ENCODE data around the gene AARS2. TPM values are rescaled to one million over a fixed set of nuclear protein-coding genes. Genes with fewer than 3 reads are reported as not detected.
A peak's percentile ranks its signal among the peaks of the same experiment; 100 is the strongest.

The AARS2 gene
- total RNA-seq (8.8 and 12.6 TPM in 2 replicates), polyA plus RNA-seq (11.9 and 17.6 TPM in 2 replicates)

DNA sequence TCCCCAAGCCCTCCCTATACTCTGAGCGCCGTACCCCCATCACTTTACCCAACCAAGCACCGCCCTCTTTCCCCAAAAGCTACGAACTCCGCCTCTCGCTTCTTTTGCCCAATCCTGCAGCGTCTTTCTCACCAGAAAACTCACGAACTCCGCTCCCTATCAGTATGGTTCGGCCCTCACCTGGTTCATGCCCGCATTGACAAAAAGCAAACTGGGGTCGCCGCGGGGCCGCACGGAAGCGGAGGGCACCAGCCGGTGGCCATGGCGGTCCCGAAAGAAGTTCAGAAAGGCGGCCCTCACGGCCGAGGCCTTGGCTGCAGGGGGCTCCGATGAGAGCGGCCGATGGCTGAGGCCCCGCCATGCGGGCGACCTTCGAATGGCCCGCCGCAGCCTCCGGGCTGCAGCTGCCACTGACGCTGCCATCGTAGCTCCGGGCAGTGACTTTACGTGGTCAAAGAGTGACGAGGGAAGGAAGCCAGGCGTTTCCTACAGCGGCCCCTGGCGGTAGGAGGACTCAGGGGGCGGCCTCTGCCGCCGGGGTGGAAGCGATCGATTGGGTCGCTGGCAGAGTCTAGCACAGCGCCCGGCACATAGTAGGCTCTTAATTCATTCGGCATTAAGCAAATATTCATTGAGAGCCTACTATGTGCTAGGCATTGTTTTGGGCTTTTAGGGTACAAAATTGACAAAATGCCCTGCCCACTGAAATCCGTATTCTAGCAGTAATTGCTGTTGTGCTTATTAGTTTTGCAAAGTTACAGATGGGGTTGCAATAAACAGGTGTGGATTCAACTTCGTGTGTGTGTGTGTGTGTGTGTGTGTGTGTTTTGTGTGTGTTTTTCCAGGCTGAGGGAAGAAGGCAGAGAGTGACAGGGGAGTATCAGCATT is at the start of gene AARS2:
Gene AARS2 (minus strand): TSS at position 447 of the 888 bp plus-strand sequence. CDS start 24 bp downstream, at position 423.
- H3K79me2 ChIP-seq, result peaks cover 13% of the 10 kb centered on the region
- 3% methylated on average over 52 of the region's 52 CpGs for WGBS (ENCODE audit: low lambda C conversion rate, missing lambda C conversion rate)
- no peaks in the 10 kb centered on the region for H3K36me3 ChIP-seq (replicated peaks; ENCODE audit: insufficient read depth, low read depth)
- TF ChIP-seq, protein P1, sequence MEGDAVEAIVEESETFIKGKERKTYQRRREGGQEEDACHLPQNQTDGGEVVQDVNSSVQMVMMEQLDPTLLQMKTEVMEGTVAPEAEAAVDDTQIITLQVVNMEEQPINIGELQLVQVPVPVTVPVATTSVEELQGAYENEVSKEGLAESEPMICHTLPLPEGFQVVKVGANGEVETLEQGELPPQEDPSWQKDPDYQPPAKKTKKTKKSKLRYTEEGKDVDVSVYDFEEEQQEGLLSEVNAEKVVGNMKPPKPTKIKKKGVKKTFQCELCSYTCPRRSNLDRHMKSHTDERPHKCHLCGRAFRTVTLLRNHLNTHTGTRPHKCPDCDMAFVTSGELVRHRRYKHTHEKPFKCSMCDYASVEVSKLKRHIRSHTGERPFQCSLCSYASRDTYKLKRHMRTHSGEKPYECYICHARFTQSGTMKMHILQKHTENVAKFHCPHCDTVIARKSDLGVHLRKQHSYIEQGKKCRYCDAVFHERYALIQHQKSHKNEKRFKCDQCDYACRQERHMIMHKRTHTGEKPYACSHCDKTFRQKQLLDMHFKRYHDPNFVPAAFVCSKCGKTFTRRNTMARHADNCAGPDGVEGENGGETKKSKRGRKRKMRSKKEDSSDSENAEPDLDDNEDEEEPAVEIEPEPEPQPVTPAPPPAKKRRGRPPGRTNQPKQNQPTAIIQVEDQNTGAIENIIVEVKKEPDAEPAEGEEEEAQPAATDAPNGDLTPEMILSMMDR (IDR thresholded peaks at IDR 0.05; ENCODE audit: poor library complexity), result peak; percentile 98
- TF ChIP-seq EZH2 (IDR thresholded peaks at IDR 0.05; ENCODE audit: borderline replicate concordance), result no peak
- peak within 1 kb of the TSS; percentile 88 for H3K4me2 ChIP-seq
- peak within 1 kb of the TSS; percentile 75 for H3K27ac ChIP-seq
- H4K20me1 ChIP-seq (ENCODE audit: insufficient read depth, poor library complexity, severe bottlenecking), result no peaks in the 10 kb centered on the region
- H3K4me1 ChIP-seq (ENCODE audit: insufficient read depth), result peaks cover 7% of the 10 kb centered on the region
- peaks cover 3% of the 10 kb centered on the region for H3K27me3 ChIP-seq
- H3K9me3 ChIP-seq (ENCODE audit: low read depth), result no peaks in the 10 kb centered on the region
- H3K9me2 ChIP-seq (replicated peaks; ENCODE audit: insufficient read depth), result no peaks in the 10 kb centered on the region
- peak; percentile 92 for DNase-seq (ENCODE audit: low spot score)
- H2AFZ ChIP-seq, result peak within 1 kb of the TSS; percentile 100
- H3K4me3 ChIP-seq, result peak within 1 kb of the TSS; percentile 92

DNA sequence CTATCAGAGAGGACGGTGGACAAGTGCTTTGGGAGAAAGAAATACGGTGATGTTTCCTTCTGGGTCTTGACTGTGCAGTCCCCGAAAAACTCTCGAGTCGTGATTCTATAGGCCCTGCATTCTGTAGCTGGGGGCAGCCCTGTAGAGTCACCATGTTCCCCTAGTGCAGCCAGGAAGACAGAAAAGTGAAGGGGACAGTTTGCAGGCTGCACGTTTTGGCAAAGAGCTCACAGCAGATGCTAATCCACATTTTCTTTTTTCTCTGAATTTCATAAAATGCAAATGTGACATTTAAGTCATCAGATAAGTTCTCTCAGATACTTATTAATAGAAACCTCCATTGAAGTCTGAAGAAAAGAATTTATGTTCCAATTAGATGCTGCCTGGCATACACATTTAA is 48.8 kb upstream of the AARS2 start:
- DNase-seq (ENCODE audit: low spot score), result no peak
- H3K4me2 ChIP-seq, result no peak overlapping the region
- H3K4me3 ChIP-seq, result no peak overlapping the region
- H3K9me3 ChIP-seq (ENCODE audit: low read depth), result no peaks in the 10 kb centered on the region
- no peak overlapping the region for H3K27ac ChIP-seq
- no peak overlapping the region for H2AFZ ChIP-seq
- no peaks in the 10 kb centered on the region for H3K9me2 ChIP-seq (replicated peaks; ENCODE audit: insufficient read depth)
- 87% methylated on average over 6 of the region's 6 CpGs for WGBS (ENCODE audit: low lambda C conversion rate, missing lambda C conversion rate)
- no peaks in the 10 kb centered on the region for H3K27me3 ChIP-seq
- no peaks in the 10 kb centered on the region for H3K4me1 ChIP-seq (ENCODE audit: insufficient read depth)
- no peaks in the 10 kb centered on the region for H4K20me1 ChIP-seq (ENCODE audit: insufficient read depth, poor library complexity, severe bottlenecking)
- H3K79me2 ChIP-seq, result no peaks in the 10 kb centered on the region
- no peaks in the 10 kb centered on the region for H3K36me3 ChIP-seq (replicated peaks; ENCODE audit: insufficient read depth, low read depth)
- no peak for TF ChIP-seq EZH2 (IDR thresholded peaks at IDR 0.05; ENCODE audit: borderline replicate concordance)

DNA sequence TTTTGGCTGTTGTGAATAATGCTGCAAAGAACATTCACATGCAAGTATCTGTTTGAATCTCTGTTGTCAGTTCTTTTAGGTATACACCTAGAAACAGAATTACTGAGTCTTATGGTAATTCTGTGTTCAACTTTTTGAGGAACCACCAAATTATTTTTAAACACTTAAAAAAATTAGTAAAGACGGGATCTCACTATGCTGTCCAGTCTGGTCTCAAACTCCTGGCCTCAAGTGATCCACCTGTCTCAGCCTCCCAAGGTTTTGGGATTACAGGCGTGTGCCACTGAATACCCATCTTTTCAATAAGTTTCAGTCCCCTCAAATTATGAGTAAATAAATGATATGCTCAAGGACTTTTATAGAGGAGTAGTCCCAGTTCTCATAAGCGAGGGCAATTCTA is 46.8 kb upstream of the AARS2 start:
- no peak for DNase-seq (ENCODE audit: low spot score)
- Histone ChIP-seq H3K4me3 (no peak overlapping the region), H3K9me3 (ENCODE audit: low read depth) (no peaks in the 10 kb centered on the region), H3K9me2 (replicated peaks; ENCODE audit: insufficient read depth) (no peaks in the 10 kb centered on the region), H3K27ac (no peak overlapping the region), H3K4me2 (no peak overlapping the region), H2AFZ (no peak overlapping the region), H3K4me1 (ENCODE audit: insufficient read depth) (no peaks in the 10 kb centered on the region), H4K20me1 (ENCODE audit: insufficient read depth, poor library complexity, severe bottlenecking) (no peaks in the 10 kb centered on the region), H3K27me3 (no peaks in the 10 kb centered on the region), H3K36me3 (replicated peaks; ENCODE audit: insufficient read depth, low read depth) (no peaks in the 10 kb centered on the region), H3K79me2 (no peaks in the 10 kb centered on the region)
- 85% methylated on average over 3 of the region's 3 CpGs for WGBS (ENCODE audit: low lambda C conversion rate, missing lambda C conversion rate)
- TF ChIP-seq, protein P1 (IDR thresholded peaks at IDR 0.05; ENCODE audit: poor library complexity), result no peak
- TF ChIP-seq EZH2 (IDR thresholded peaks at IDR 0.05; ENCODE audit: borderline replicate concordance), result no peak
- TF ChIP-seq EZH2phosphoT487 (IDR thresholded peaks at IDR 0.05; ENCODE audit: low read depth, severe bottlenecking, unreplicated experiment), result no peak

DNA sequence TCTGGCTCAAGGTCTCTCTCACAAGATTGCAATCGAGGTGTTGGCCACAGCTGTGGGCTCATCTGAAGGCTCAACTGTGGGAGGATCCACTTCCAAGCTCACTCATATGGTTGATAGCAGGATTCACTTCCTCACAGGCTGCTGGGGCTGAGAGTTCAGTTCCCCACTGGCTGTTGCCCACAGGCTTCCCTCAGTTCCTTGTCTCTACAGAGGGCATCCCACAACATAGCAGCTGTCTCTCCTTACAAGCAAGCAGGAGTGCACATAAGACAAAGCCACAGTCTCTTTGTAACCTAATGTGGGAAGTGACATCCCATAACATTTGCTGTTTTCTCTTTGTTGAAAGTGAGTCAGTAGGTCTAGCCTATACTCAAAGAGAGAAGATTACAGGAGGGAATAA is 43.3 kb upstream of the AARS2 start:
- DNase-seq (ENCODE audit: low spot score), result no peak
- Histone ChIP-seq H3K4me2 (no peak overlapping the region), H3K36me3 (replicated peaks; ENCODE audit: insufficient read depth, low read depth) (no peaks in the 10 kb centered on the region), H2AFZ (no peak overlapping the region), H3K9me2 (replicated peaks; ENCODE audit: insufficient read depth) (no peaks in the 10 kb centered on the region), H3K27ac (no peak overlapping the region), H3K4me3 (no peak overlapping the region), H3K27me3 (no peaks in the 10 kb centered on the region), H4K20me1 (ENCODE audit: insufficient read depth, poor library complexity, severe bottlenecking) (no peaks in the 10 kb centered on the region), H3K9me3 (ENCODE audit: low read depth) (no peaks in the 10 kb centered on the region), H3K79me2 (no peaks in the 10 kb centered on the region), H3K4me1 (ENCODE audit: insufficient read depth) (no peaks in the 10 kb centered on the region)
- WGBS (ENCODE audit: low lambda C conversion rate, missing lambda C conversion rate), result 82% methylated on average over 1 of the region's 1 CpG
- TF ChIP-seq, protein P1 (IDR thresholded peaks at IDR 0.05; ENCODE audit: poor library complexity), result no peak
- TF ChIP-seq EZH2 (IDR thresholded peaks at IDR 0.05; ENCODE audit: borderline replicate concordance), result no peak
- TF ChIP-seq EZH2phosphoT487 (IDR thresholded peaks at IDR 0.05; ENCODE audit: low read depth, severe bottlenecking, unreplicated experiment), result no peak

Measured in hepatocyte (in vitro differentiated cells).